ENCODE measurements around the gene HDAC4.

HDAC4 gene

GRCh38 chr2:239216614-239217273 lies 184.1 kb downstream of the HDAC4 start:
- no peak for DNase-seq (ENCODE audit: low read depth)

- no peak for DNase-seq (ENCODE audit: low read depth)
These were observed 184.7 kb downstream of the HDAC4 start for GRCh38 chr2:239215988-239216613.

GRCh38 chr2:239215136-239215925 lies 185.5 kb downstream of the HDAC4 start:
- DNase-seq (ENCODE audit: low read depth) = no peak

- DNase-seq (ENCODE audit: low read depth) = no peak
These were observed 186.1 kb downstream of the HDAC4 start for GRCh38 chr2:239214725-239215124.

GRCh38 chr2:239213643-239214101 lies 187.1 kb downstream of the HDAC4 start:
- DNase-seq (ENCODE audit: low read depth) = no peak

DNA sequence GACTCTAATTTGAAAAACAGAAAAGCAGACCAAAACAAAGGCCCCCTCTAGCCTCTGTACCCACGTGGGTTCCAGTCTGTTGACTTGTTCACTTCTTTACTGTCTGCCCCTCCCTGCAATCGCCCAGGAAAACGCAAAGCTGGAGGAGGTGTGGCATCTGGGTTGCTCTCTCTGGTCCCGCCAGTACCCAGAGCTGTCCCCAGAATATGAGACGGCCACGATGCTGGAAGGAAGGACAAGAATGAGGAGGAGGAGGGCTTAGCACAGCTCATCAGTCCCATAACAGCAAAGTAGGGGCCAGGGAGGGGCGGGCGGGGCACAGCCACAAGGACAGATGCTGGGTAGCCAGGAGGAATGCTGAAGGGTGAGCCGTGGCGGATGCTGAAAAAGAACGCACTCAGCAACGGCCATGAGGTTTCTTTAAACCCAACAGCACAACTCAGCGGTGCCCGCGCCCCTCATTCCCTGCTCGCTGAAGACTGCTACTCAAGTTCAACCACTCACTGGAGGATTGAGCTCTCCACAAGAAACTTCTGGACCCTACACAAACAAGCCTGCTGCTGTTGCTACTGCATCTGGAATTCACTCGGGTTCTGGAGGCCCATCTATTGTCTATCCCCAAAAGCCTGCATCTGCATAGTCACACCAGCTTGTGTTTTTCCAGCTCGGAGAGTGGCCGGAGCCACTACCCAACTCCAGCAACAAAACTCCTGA lies 187.7 kb downstream of the HDAC4 start:
- no peak for DNase-seq (ENCODE audit: low read depth)

GRCh38 chr2:239212121-239212928 lies 188.5 kb downstream of the HDAC4 start:
- no peak for DNase-seq (ENCODE audit: low read depth)

DNA sequence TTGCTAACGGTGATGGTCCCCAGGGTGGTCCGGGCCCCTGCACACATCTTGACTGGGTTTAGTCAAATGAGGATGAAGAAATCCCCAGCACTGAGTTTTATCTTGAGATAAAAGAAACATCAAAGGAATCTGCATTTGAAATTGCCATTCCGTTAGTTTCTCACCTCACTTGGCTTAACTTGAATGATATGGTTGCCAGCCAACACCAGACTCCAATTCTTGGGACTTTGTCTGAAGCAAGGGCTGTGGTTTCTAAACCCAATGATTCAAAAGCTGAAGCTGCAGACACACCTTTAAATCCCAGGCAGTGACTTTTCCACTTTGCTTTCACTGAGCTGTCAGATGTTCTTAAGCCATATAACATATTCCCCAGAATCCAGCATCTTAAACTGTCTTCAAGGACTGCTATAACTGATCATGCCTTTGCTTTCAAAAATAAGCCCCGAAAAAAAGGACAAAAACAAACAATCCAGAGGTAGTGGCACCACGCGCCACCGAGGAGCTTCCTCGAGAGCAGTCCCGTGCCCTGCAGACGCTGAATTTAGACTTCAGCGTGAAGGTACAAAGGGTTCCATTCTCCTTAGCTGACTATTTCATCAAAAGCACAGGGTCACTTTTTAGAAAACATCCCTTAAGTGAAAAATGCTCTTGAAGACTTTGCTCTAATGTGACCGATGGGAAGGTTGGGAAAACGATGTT lies 189.3 kb downstream of the HDAC4 start:
- DNase-seq (ENCODE audit: low read depth) = no peak

GRCh38 chr2:239209783-239210182 lies 191.0 kb downstream of the HDAC4 start:
- no peak for DNase-seq (ENCODE audit: low read depth)

- no peak for DNase-seq (ENCODE audit: low read depth)
These were observed 192.2 kb downstream of the HDAC4 start for GRCh38 chr2:239208465-239209180.

DNA sequence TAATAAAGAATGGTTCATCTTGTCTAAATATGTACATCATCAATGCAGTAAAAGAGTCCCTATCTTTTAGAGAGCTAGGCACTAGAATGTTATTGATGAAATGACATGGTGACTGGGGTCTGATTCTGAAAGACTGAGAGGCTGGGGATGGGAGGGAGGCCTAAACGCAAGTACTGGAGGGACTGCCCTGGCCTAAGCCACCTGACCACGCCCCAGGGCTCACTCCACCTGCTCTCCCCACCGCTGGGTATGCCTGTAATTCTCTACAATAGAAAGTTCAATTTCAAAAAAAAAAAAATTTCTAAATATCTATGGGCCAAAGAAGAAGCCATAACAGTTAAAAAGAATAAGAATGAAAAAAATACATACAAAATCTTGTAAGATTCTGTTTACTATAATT lies 194.0 kb downstream of the HDAC4 start:
- DNase-seq (ENCODE audit: low read depth) = no peak

DNA sequence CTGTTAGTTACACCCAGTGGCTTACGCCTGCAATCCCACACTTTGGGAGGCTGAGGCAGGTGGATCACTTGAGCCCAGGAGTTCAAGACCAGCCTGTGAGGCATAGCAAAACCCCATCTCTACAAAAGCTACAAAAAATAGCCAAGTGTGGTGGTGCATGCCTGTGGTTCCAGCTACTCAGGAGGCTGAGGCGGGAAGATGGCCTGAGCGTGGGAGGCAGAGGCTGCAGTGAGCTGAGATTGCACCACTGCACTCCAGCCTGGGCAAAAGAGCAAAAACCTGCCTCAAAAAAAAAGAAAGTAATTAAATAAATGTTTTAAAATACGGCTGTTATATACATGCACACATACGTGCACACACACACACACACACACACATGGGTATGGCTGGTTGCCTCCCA lies 194.8 kb downstream of the HDAC4 start:
- DNase-seq (ENCODE audit: low read depth) = no peak

GRCh38 chr2:239204876-239205468 lies 195.8 kb downstream of the HDAC4 start:
- DNase-seq (ENCODE audit: low read depth) = no peak

DNA sequence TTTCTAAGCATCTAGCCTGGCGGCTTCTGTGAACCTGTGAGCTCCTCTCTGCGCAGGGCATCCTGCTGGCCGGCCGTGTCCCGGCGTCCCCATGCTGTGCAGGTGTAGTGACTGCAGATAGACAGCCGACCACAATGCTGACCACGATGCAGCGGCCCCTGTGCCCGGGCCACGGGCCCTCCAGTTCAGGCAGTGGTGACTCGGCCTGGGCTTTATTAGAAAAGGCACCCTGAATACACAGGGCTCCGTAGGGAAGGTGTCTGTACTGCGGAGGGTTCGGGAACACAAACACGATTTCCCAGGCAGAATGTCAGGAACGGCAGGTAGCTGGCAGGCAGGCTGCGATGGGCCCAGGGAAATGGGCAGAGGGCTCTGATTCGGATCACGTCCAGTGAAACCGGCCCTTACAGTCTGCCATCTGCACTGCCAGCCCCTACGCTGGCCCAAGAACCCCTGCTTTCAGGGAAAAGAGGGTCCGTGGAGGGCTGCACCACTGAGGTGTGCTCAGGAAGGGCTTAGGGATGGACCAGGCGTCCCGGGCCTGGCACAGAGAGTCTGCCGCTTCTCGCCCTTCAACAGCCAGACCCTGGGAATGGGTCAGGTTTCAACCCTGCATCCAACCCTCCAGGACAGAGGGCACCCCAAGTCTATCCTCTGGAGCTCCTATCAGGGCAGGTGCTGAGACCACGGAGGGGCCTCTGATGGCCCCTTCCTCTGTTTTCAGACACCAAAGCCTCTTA lies 196.5 kb downstream of the HDAC4 start:
- no peak for DNase-seq (ENCODE audit: low read depth)

- no peak for DNase-seq (ENCODE audit: low read depth)
These were observed 197.2 kb downstream of the HDAC4 start for GRCh38 chr2:239203443-239204135.

DNA sequence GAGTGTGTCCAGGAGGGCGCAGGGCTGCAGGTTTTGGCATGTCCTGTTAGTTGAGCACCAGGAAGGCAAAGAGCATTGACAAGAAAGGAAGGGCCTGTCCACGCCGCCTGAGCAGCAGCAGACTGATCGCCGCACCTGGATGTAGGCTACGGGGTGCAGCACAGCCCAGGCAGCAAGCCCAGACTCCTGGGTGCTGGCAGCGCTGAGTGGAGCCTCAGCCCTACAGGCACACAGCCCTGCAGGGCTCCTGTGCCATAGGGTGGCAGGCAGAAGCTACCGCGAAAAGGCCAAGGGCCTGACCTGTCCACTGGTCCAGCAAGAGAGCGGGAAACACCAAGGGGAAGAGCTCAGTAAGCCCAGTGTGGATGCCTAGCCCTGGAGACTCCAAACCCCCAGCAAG lies 198.0 kb downstream of the HDAC4 start:
- no peak for DNase-seq (ENCODE audit: low read depth)

GRCh38 chr2:239202343-239202742 lies 198.5 kb downstream of the HDAC4 start:
- no peak for DNase-seq (ENCODE audit: low read depth)

- no peak for DNase-seq (ENCODE audit: low read depth)
These were observed 198.9 kb downstream of the HDAC4 start for GRCh38 chr2:239201884-239202283.

GRCh38 chr2:239201531-239201876 lies 199.3 kb downstream of the HDAC4 start:
- DNase-seq (ENCODE audit: low read depth) = no peak
